Measurements from ENCODE around the gene PPP1R1C. TPM values are rescaled to one million over a fixed set of nuclear protein-coding genes. Genes with fewer than 3 reads are reported as not detected.
A peak's percentile ranks its signal among the peaks of the same experiment; 100 is the strongest.

PPP1R1C gene
- total RNA-seq, 1 experiment from 2014 or later, result 2.0 TPM

- no peak for DNase-seq (ENCODE audit: low read depth)
These were observed 76.8 kb downstream of the PPP1R1C start for GRCh38 chr2:182062329-182062972.

- no peak for DNase-seq (ENCODE audit: low read depth)
These were observed 78.5 kb downstream of the PPP1R1C start for GRCh38 chr2:182064019-182064778.

- DNase-seq (ENCODE audit: low read depth), result peak; percentile 92
These were observed 80.9 kb downstream of the PPP1R1C start for GRCh38 chr2:182066400-182067087.

- DNase-seq (ENCODE audit: low read depth), result no peak
These were observed 81.7 kb downstream of the PPP1R1C start for GRCh38 chr2:182067393-182067792.

GRCh38 chr2:182068811-182069210, 83.2 kb downstream of the PPP1R1C start:
- no peak for DNase-seq (ENCODE audit: low read depth)

- no peak for DNase-seq (ENCODE audit: low read depth)
These were observed 83.8 kb downstream of the PPP1R1C start for GRCh38 chr2:182069416-182069815.

- DNase-seq (ENCODE audit: low read depth), result no peak
These were observed 84.3 kb downstream of the PPP1R1C start for GRCh38 chr2:182069908-182070307.

GRCh38 chr2:182070736-182071135, 85.1 kb downstream of the PPP1R1C start:
- DNase-seq (ENCODE audit: low read depth), result no peak

GRCh38 chr2:182072861-182073260, 87.2 kb downstream of the PPP1R1C start:
- DNase-seq (ENCODE audit: low read depth), result no peak

GRCh38 chr2:182073613-182074012, 88.0 kb downstream of the PPP1R1C start:
- DNase-seq (ENCODE audit: low read depth), result no peak

- no peak for DNase-seq (ENCODE audit: low read depth)
These were observed 91.4 kb downstream of the PPP1R1C start for GRCh38 chr2:182077023-182077422.

- peak; percentile 88 for DNase-seq (ENCODE audit: low read depth)
These were observed 91.9 kb downstream of the PPP1R1C start for GRCh38 chr2:182077448-182078142.

GRCh38 chr2:182078988-182079602, 93.4 kb downstream of the PPP1R1C start:
- no peak for DNase-seq (ENCODE audit: low read depth)

- DNase-seq (ENCODE audit: low read depth), result no peak
These were observed 94.8 kb downstream of the PPP1R1C start for GRCh38 chr2:182080493-182080892.

GRCh38 chr2:182081602-182082260, 96.1 kb downstream of the PPP1R1C start:
- DNase-seq (ENCODE audit: low read depth), result no peak

- no peak for DNase-seq (ENCODE audit: low read depth)
These were observed 103.1 kb downstream of the PPP1R1C start for GRCh38 chr2:182088681-182089320.

GRCh38 chr2:182090486-182090885, 104.8 kb downstream of the PPP1R1C start:
- no peak for DNase-seq (ENCODE audit: low read depth)

- DNase-seq (ENCODE audit: low read depth), result no peak
These were observed 112.0 kb downstream of the PPP1R1C start for GRCh38 chr2:182097571-182098164.

GRCh38 chr2:182098648-182099047, 113.0 kb downstream of the PPP1R1C start:
- no peak for DNase-seq (ENCODE audit: low read depth)

- DNase-seq (ENCODE audit: low read depth), result peak; percentile 14
These were observed 115.6 kb downstream of the PPP1R1C start for GRCh38 chr2:182101263-182101662.
